Esophagus muscularis mucosa (tissue), 4 donors: Measurements from ENCODE around the gene CARMIL1. TPM values are rescaled to one million over a fixed set of nuclear protein-coding genes. Genes with fewer than 3 reads are reported as not detected.

Experiments
- DNase-seq: peaks from one replicate; pipeline ENCODE4 v3.0.0-alpha.2; 2017; ENCODE audit errors: extremely low spot score
- H3K27ac ChIP-seq, 4 donors: fragments of 200-600 bp; sonication (generic); replicated peaks in 1 of 4; 1 replicate in 3 of 4; 2 replicates in 1 of 4; pipeline ENCODE4 v1.5.1; 2016 to 2019; ENCODE audit warnings: mild to moderate bottlenecking in 1 of 4
- H3K27me3 ChIP-seq, 4 donors: fragments of 200-600 bp; sonication (generic); one replicate each; pipeline versions ENCODE4 v1.5.1 to v1.6.0; 2016 to 2019
- H3K36me3 ChIP-seq, 4 donors: fragments of 200-600 bp; sonication (generic); one replicate each; pipeline ENCODE4 v1.5.1; 2016 to 2019
- H3K4me1 ChIP-seq, 4 donors: fragments of 200-600 bp; sonication (generic); one replicate each; pipeline ENCODE4 v1.5.1; 2016 to 2019
- H3K4me3 ChIP-seq, 4 donors: fragments of 200-600 bp; sonication (generic); 1 replicate in 2 of 4; 2 replicates in 2 of 4; pipeline ENCODE4 v1.5.1; 2016 to 2019; ENCODE audit warnings: mild to moderate bottlenecking in 4 of 4, moderate library complexity in 1 of 4
- H3K9me3 ChIP-seq, 4 donors: fragments of 200-600 bp; sonication (generic); 1 replicate in 3 of 4; 2 replicates in 1 of 4; pipeline ENCODE4 v1.5.1; 2016 to 2019
- EP300 ChIP-seq: sonication (generic); formaldehyde crosslinking; IDR thresholded peaks from one replicate; pipeline ENCODE4 v1.6.1; 2017; ENCODE audit warnings: antibody characterized with exemption
- POLR2A ChIP-seq: fragments of 450-650 bp; IDR thresholded peaks from one replicate; pipeline ENCODE4 v1.6.1; 2017; ENCODE audit warnings: antibody characterized with exemption, moderate library complexity, mild to moderate bottlenecking, low read depth
- POLR2AphosphoS5 ChIP-seq, 2 donors: sonication (generic); formaldehyde crosslinking; IDR thresholded peaks; one replicate each; pipeline ENCODE4 v1.6.1; 2017; ENCODE audit warnings: antibody characterized with exemption in 2 of 2
- WGBS: methylation state at CpG from one replicate; pipeline ENCODE4 v1.1.5; 2018; 5-methylcytosine and 5-hydroxymethylcytosine counted together
- intact Hi-C: fragments of 100-400 bp; cut with DNase I; formaldehyde crosslinking; loops from one replicate; pipeline ENCODE4 v1.15.1; 2023
- total RNA-seq, 4 donors: library from RNA; depleted of rRNA; stranded (reverse); fragments of >200 nt; gene quantifications; one replicate each; pipeline versions ENCODE4 v1.1.0 to v1.2.1, GENCODE V29; 2016
- TF ChIP-seq, protein P1 (sequence below), 3 experiments: fragments of 200-600 bp in 2 of 3; fragments of 450-650 bp in 1 of 3; sonication (generic) in 2 of 3; IDR thresholded peaks; one replicate each; pipeline ENCODE4 v1.5.1; 2017 to 2019; ENCODE audit warnings: antibody characterized with exemption in 3 of 3, mild to moderate bottlenecking in 2 of 3, moderate library complexity in 1 of 3

The CARMIL1 gene
- total RNA-seq, 4 donors from 2014 or later = 10.0 to 12.1 (median 11.1) TPM

GRCh38 chr6:25341923-25342619, 62.9 kb downstream of the CARMIL1 start:
- TF ChIP-seq POLR2A (no peak), POLR2AphosphoS5 (IDR thresholded peaks at IDR 0.05) (no peak), EP300 (no peak)
- TF ChIP-seq, protein P1, sequence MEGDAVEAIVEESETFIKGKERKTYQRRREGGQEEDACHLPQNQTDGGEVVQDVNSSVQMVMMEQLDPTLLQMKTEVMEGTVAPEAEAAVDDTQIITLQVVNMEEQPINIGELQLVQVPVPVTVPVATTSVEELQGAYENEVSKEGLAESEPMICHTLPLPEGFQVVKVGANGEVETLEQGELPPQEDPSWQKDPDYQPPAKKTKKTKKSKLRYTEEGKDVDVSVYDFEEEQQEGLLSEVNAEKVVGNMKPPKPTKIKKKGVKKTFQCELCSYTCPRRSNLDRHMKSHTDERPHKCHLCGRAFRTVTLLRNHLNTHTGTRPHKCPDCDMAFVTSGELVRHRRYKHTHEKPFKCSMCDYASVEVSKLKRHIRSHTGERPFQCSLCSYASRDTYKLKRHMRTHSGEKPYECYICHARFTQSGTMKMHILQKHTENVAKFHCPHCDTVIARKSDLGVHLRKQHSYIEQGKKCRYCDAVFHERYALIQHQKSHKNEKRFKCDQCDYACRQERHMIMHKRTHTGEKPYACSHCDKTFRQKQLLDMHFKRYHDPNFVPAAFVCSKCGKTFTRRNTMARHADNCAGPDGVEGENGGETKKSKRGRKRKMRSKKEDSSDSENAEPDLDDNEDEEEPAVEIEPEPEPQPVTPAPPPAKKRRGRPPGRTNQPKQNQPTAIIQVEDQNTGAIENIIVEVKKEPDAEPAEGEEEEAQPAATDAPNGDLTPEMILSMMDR (IDR thresholded peaks at IDR 0.05) = no peak
- Histone ChIP-seq H3K27ac (no peak overlapping the region), H3K27me3 (no peaks in the 10 kb centered on the region), H3K36me3 (no peaks in the 10 kb centered on the region), H3K4me3 (no peak overlapping the region), H3K9me3 (no peaks in the 10 kb centered on the region), H3K4me1 (peaks cover 0 to 7% (median 2%) of the 10 kb centered on the region in 4 donors)
- intact Hi-C loops = no loop called here
- no peak for DNase-seq
- WGBS = 86% methylated on average over 4 of the region's 4 CpGs

- no peak for TF ChIP-seq POLR2A
- no peak for TF ChIP-seq POLR2AphosphoS5 (IDR thresholded peaks at IDR 0.05)
- TF ChIP-seq, protein P1 (IDR thresholded peaks at IDR 0.05) = no peak
- TF ChIP-seq EP300 = no peak
- intact Hi-C loops = no loop called here
- no peaks in the 10 kb centered on the region for H3K36me3 ChIP-seq
- H3K27me3 ChIP-seq = no peaks in the 10 kb centered on the region
- H3K27ac ChIP-seq = no peak overlapping the region
- WGBS = 32% methylated on average over 4 of the region's 4 CpGs
- peaks cover 0 to 7% (median 2%) of the 10 kb centered on the region in 4 donors for H3K4me1 ChIP-seq
- DNase-seq = no peak
- H3K4me3 ChIP-seq = no peak overlapping the region
- no peaks in the 10 kb centered on the region for H3K9me3 ChIP-seq
Measured at GRCh38 chr6:25342802-25343201, 63.6 kb downstream of the CARMIL1 start.

DNA sequence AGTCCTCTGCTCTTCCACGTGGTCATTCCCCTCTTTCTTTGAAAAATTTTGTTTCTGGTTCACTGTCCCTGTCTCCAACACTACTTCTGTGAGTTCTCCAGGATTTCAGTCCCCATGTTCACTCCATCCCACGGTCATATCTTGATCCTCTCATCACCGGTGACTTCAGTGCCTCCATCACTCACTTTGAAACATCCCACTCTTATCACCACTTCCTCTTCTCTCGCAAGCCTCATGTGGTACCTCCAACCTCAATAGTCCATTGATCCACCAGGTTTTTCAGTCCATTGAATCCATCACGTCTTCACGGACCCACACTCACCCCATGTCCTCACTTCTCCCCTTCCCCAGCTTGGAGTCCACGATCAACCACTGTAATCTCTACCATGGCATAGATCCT, 64.8 kb downstream of the CARMIL1 start:
- intact Hi-C loops = no loop called here
- TF ChIP-seq EP300 = no peak
- TF ChIP-seq, protein P1 (IDR thresholded peaks at IDR 0.05) = no peak
- TF ChIP-seq POLR2AphosphoS5 (IDR thresholded peaks at IDR 0.05) = no peak
- TF ChIP-seq POLR2A = no peak
- WGBS = 91% methylated on average over 7 of the region's 7 CpGs
- Histone ChIP-seq H3K27me3 (no peaks in the 10 kb centered on the region), H3K4me1 (peaks cover 0 to 7% (median 2%) of the 10 kb centered on the region in 4 donors), H3K9me3 (no peaks in the 10 kb centered on the region), H3K36me3 (no peaks in the 10 kb centered on the region), H3K4me3 (no peak overlapping the region), H3K27ac (no peak overlapping the region)
- no peak for DNase-seq

- Histone ChIP-seq H3K4me3 (no peak overlapping the region), H3K27ac (no peak overlapping the region), H3K9me3 (no peaks in the 10 kb centered on the region), H3K36me3 (no peaks in the 10 kb centered on the region), H3K27me3 (no peaks in the 10 kb centered on the region), H3K4me1 (peaks cover 0 to 7% (median 2%) of the 10 kb centered on the region in 4 donors)
- 83% methylated on average over 5 of the region's 5 CpGs for WGBS
- TF ChIP-seq EP300 = no peak
- TF ChIP-seq, protein P1 (IDR thresholded peaks at IDR 0.05) = no peak
- TF ChIP-seq POLR2AphosphoS5 (IDR thresholded peaks at IDR 0.05) = no peak
- TF ChIP-seq POLR2A = no peak
- DNase-seq = no peak
- intact Hi-C loops = no loop called here
Measured at GRCh38 chr6:25344827-25345226, 65.7 kb downstream of the CARMIL1 start.

DNA sequence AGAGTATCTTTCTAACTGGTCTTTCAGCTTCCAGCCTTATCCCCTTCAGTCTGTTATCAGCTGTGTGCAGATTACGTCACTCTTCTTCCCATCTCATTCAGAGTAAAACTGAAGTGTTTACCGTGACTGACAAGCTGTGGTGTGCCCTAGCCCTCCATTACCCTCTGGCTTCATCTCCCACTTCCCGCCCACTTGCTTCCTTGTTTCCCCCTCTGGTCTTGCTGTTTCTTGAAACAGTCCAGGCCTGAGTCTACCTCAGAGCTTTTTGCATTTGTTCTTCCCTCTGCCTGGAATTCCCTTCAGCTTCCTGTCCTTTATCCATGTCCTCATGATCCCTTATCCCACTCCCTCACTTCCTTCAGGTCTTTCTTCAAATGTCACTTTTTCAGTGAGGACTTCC, 66.9 kb downstream of the CARMIL1 start:
- Histone ChIP-seq H3K27me3 (no peaks in the 10 kb centered on the region), H3K36me3 (no peaks in the 10 kb centered on the region), H3K4me3 (no peak overlapping the region), H3K9me3 (no peaks in the 10 kb centered on the region), H3K27ac (no peak overlapping the region), H3K4me1 (peaks cover 0 to 7% (median 2%) of the 10 kb centered on the region in 4 donors)
- 63% methylated on average over 3 of the region's 3 CpGs for WGBS
- intact Hi-C loops = no loop called here
- DNase-seq = no peak
- TF ChIP-seq POLR2A (no peak), POLR2AphosphoS5 (IDR thresholded peaks at IDR 0.05) (no peak), EP300 (no peak)
- TF ChIP-seq, protein P1 (IDR thresholded peaks at IDR 0.05) = no peak
